ENCODE measurements around the gene COL4A2. TPM values are rescaled to one million over a fixed set of nuclear protein-coding genes. Genes with fewer than 3 reads are reported as not detected.
"Not testable (repeated sequence)": the region's sequence is repeated elsewhere in the genome, so short reads cannot be mapped to it uniquely, and the experiment has no call there.

Gene COL4A2
- total RNA-seq, 1 donor from 2014 or later, result 417 TPM

DNA sequence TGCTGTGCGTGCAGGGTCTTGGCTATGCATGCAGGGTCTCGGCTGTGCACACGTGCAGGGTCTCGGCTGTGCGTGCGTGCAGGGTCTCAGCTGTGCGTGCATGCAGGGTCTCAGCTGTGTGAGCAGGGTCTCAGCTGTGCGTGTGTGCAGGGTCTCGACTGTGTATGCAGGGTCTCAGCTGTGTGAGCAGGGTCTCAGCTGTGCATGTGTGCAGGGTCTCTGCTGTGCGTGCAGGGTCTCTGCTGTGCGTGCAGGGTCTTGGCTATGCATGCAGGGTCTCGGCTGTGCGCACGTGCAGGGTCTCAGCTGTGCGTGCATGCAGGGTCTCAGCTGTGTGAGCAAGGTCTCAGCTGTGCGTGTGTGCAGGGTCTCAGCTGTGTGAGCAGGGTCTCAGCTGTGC lies 212.0 kb downstream of the COL4A2 start:
- ATAC-seq, result no peak
- intact Hi-C loops (cut with DNase I), result no loop called here
- no peak for DNase-seq (ENCODE audit: low spot score)

- intact Hi-C loops (cut with DNase I), result no loop called here
- DNase-seq (ENCODE audit: low spot score) (no peak), ATAC-seq (no peak)
Measured at GRCh38 chr13:110519506-110519905, 212.4 kb downstream of the COL4A2 start.

DNA sequence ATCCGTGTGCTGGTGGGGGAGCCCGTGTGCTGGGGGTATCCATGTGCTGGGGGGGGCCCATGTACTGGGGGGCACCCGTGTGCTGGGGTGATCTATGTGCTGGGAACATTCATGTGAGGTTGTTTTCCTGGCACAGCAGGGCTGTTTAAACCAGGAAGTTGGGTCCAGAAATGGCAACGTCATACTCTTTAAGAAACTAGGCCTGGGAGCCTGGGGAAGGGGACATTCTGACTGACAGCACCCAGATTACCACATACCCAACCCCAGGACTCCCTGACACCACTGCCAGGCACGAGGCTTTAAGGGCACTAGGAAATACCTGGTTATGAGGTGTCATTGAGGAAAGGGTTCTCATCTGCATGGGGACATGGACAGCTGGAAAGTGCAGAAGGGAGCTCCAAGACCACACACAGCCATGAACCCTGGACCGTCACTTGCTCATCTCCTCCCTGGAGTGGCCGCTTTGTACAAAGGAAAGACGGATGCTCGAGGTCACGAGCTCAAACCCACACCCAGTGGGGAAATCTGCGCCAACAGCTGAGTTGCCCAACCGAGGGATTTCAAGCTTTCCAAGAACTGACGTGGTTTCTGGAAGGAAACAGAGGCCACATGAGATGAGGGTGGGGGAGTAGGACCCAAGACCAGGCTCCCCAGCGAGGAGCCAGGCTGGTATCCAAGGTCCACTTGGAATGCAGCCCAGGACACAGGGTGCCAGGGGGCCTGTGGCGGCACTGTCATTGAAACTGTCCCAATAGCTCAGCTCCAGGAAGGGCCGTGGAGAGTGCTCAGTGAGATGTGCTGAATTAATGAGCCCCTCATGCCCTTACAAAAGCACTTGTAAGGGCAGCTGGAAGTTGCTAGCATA lies 213.6 kb downstream of the COL4A2 start:
- DNase-seq (ENCODE audit: low spot score) (peak; percentile 90), ATAC-seq (peak; percentile 90)
- intact Hi-C loops (cut with DNase I), result loop anchor here (5.0 kb wide), 1 partner anchor 42 kb away; the partner anchor contains the start of gene RAB20

DNA sequence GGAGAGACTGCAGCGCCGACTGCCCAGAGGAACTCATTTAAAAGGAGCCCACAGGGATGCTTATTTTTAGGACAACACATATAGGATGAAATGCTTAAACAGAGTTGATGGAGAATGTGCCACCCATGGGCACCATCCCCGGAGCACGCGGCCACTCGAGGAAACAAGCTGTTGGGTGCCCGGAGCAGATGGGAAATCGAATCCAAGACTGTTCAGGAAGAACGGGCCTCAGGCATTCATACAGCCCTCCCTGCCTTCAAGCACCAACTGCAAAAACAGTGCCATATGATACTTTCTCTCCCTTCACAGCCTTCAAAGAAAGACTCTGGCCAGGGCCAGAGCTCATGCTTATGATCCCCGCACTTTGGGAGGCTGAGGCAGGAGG lies 214.2 kb downstream of the COL4A2 start:
- DNase-seq (ENCODE audit: low spot score), result no peak
- ATAC-seq, result peak; percentile 1
- intact Hi-C loops (cut with DNase I), result loop anchor here (5.0 kb wide), 1 partner anchor 41 kb away; the partner anchor contains the start of gene RAB20

GRCh38 chr13:110521946-110522345 lies 214.9 kb downstream of the COL4A2 start:
- ATAC-seq (peak; percentile 11), DNase-seq (ENCODE audit: low spot score) (no peak)
- intact Hi-C loops (cut with DNase I), result loop anchor here (5.0 kb wide), 1 partner anchor 40 kb away; the partner anchor contains the start of gene RAB20

- ATAC-seq, result no peak
- no peak for DNase-seq (ENCODE audit: low spot score)
- intact Hi-C loops (cut with DNase I), result loop anchor here (5.0 kb wide), 1 partner anchor 40 kb away; the partner anchor contains the start of gene RAB20
Measured at GRCh38 chr13:110522721-110523120, 215.6 kb downstream of the COL4A2 start.

DNA sequence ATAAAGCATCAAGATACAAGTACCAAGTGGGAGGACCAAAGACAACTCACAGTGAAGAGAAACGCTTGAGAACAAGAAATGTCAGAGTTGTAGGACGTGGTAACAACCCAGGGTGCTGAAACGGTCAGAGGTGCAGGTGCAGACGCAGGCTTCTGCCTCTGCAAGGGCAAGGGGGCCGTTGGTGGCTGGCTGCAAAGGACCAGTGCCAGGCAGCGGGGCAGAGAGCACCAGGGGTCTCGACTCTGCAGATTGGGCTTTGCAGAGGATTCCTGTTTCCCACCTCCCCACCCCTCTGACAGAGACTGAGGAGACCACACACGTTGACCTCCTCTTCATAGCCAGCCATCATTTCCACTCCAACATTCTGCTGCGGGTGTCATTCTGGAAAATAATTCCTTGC lies 216.1 kb downstream of the COL4A2 start:
- no peak for ATAC-seq

DNA sequence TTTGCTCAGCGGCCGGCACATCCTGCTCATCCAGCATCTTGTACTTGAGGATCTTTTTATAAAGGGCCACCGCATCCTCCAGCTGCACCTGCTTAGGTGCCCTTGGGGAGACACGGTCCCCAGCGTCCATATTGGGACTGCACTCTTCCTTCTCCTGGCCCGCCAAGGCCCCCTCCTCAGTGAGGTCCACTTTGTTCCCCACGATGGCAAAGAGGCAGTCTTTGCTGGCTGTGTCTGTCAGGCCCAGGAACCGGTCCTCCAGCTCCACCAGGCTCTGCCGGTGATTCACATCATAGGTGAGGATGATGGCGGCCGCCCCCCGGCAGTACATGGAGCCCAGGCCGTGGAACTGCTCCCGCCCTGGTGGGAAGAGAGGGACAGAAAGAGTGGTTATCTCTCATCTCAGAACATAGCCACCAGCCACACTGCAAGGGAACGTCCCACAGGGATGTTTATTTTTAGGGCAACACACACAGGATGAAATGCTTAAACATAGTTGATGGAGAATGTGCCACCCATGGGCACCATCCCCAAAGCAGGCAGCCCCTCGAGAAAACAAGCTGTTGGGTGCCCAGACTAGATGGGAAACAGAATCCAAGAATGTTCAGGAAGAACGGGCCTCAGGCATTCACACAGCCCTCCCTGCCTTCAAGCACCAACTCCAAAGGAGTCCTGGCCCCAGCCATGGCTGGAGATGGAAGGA lies 216.9 kb downstream of the COL4A2 start:
- ATAC-seq, result no peak
- no peak for DNase-seq (ENCODE audit: low spot score)
- intact Hi-C loops (cut with DNase I), result loop anchor here (5.0 kb wide), 1 partner anchor 38 kb away; the partner anchor contains the start of gene RAB20

More for the DNA sequence above, 216.1 kb downstream of the COL4A2 start:
- intact Hi-C loops (cut with DNase I), result loop anchor here (5.0 kb wide), 1 partner anchor 39 kb away; the partner anchor contains the start of gene RAB20
- no peak for DNase-seq (ENCODE audit: low spot score)

DNA sequence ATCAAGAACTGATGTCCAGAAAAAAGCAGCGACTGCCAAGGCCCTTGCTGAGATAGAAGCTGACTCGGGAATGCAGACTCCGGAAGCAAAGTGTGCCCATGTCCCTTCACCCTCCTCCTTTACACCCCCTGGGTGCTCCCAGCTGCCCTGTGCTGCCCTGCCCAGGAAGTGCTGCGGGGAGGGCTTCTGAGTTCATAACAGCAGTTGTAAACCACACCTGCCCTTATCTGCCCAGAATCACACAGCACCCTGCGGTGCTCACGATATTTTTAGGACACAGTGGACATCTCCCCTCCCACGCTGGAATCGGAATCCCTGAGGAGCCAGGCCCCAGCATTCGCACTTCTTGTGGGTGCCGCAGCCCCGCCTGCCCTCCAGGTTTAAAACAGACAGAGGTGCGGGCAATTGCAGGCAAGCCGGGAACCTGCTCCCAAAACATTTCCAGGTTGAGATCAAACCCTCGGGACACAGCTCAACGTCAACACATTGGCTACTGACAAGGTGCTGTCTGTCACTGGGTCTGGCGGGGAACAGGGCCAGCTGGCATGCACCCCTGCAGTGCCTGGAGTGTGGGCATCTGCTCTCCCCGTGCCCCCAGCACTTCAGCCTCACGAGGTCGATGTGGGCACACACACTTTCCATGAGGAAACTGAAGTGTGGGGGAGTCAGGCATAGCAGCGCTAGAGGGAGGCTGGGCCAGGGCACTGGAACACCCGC lies 217.6 kb downstream of the COL4A2 start:
- ATAC-seq (no peak), DNase-seq (ENCODE audit: low spot score) (no peak)
- intact Hi-C loops (cut with DNase I), result loop anchor here (5.0 kb wide), 1 partner anchor 38 kb away; the partner anchor contains the start of gene RAB20

- no peak for ATAC-seq
- intact Hi-C loops (cut with DNase I), result no loop called here
- DNase-seq (ENCODE audit: low spot score), result no peak
Measured at GRCh38 chr13:110525328-110526319, 218.5 kb downstream of the COL4A2 start.

DNA sequence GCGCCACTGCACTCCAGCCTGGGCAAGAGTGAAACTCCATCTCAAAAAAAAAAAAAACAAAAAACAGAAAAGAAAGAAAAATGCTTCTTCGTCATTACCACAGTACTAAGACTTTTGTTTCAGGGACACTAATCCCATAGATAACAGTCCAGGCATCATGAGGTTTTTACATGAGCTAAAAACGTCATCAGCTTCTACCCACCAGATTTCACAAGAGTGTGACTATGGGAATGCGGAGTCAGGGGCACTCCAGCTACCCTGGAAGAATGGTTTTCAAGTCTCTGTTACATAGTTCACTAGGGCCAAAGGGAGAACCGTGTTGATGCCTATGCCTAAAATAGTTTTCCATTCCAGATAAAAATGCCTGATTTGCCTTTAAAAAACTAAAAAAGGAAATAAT lies 221.3 kb downstream of the COL4A2 start:
- ATAC-seq (peak; percentile 57), DNase-seq (ENCODE audit: low spot score) (no peak)
- intact Hi-C loops (cut with DNase I), result no loop called here

GRCh38 chr13:110528911-110529310 lies 221.8 kb downstream of the COL4A2 start:
- ATAC-seq, result no peak
- DNase-seq (ENCODE audit: low spot score), result no peak
- intact Hi-C loops (cut with DNase I), result no loop called here

DNA sequence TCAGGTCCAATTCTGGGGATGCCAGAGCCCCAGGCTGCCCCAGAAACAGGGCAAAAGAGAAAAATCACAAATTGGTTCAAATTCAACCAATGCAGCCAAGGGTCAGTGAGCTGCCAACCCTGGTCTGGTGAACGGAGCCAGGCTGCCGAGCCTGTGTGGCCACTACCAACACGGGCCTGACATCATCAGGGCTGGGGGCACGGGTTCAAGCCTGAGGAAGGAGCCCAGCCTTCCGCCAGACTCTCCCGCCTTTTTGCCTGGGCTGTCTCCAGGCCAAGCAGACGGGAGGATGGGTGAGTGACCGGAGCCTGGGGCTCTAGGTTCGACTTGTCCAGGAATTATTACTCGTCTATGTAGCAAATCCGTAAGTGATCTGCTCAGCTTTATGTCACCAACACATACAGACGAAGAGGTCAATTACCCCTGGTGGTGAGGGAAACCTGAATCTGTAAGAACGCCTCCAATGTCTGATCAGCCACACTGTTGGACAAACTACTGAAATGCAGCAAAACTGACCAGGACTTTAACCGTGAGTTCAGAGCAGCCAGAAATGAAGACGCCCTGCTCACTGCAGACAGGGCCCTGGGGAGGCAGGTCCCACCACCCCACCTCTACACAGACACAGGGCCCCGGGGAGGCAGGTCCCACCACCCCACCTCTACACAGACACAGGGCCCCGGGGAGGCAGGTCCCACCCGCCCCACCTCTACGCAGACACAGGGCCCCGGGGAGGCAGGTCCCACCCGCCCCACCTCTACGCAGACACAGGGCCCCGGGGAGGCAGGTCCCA lies 222.6 kb downstream of the COL4A2 start:
- intact Hi-C loops (cut with DNase I), result no loop called here
- DNase-seq (ENCODE audit: low spot score) (no peak), ATAC-seq (no peak)

- intact Hi-C loops (cut with DNase I), result no loop called here
- ATAC-seq (no peak), DNase-seq (ENCODE audit: low spot score) (no peak)
Measured at GRCh38 chr13:110531100-110531499, 224.0 kb downstream of the COL4A2 start.

GRCh38 chr13:110531671-110532083 lies 224.6 kb downstream of the COL4A2 start:
- intact Hi-C loops (cut with DNase I), result no loop called here
- DNase-seq (ENCODE audit: low spot score), result no peak
- ATAC-seq, result no peak

GRCh38 chr13:110532258-110532657 lies 225.2 kb downstream of the COL4A2 start:
- DNase-seq (ENCODE audit: low spot score); ATAC-seq; intact Hi-C loops (cut with DNase I): not testable (repeated sequence)

Measured in sciatic nerve (tissue), 2 donors.